Endothelial cell of umbilical vein (primary cell): ENCODE data around the gene SRGAP3. TPM values are rescaled to one million over a fixed set of nuclear protein-coding genes. Genes with fewer than 3 reads are reported as not detected.

Source experiments
- BruUV-seq: library from RNA; stranded (reverse); fragments of 400-500 nt; replicated peaks from 2 replicates; lab custom pipeline; 2021; lab: Mats Ljungman, UMichigan
- CTCF ChIA-PET: fragments of 300-600, 350-600 bp; sonication (Branson Sonifier 250); formaldehyde crosslinking; loops from one replicate; lab custom pipeline; 2021; ENCODE audit warnings: antibody characterized with exemption, inconsistent platforms; lab: Charles Lee
- POLR2A ChIA-PET: fragments of 300-600, 350-600 bp; sonication (Branson Sonifier 250); formaldehyde crosslinking; loops from one replicate; lab custom pipeline; 2021; ENCODE audit warnings: antibody characterized with exemption, inconsistent platforms; lab: Charles Lee
- DNase-seq: peaks from one replicate; pipeline ENCODE4 v3.0.0-alpha.2; 2011; ENCODE audit warnings: low read depth, low spot score
- FAIRE-seq: peaks from 2 replicates; lab custom pipeline; 2011; peaks lifted over from hg19 to GRCh38; lab: Jason Lieb, UNC
- H2AFZ ChIP-seq: 2 replicates; pipeline ENCODE4 v1.6.0; 2012; ENCODE audit warnings: low read depth, low read length, control low read depth, inconsistent platforms
- H3K27ac ChIP-seq: 2 replicates; pipeline ENCODE4 v1.5.1; 2011; ENCODE audit warnings: low read depth, mild to moderate bottlenecking, control low read depth, low read length, moderate library complexity; ENCODE audit not compliant: insufficient read depth
- H3K27me3 ChIP-seq, 2 experiments: 2 replicates each; pipeline versions ENCODE4 v1.6.0 to v1.6.1; 2011; ENCODE audit warnings: low read length in 2 of 2, mixed read lengths in 1 of 2; ENCODE audit not compliant: control insufficient read depth in 2 of 2, insufficient read depth in 2 of 2
- H3K36me3 ChIP-seq, 2 experiments: 2 replicates in 1 of 2; 3 replicates in 1 of 2; pipeline ENCODE4 v1.5.1; 2011; ENCODE audit warnings: low read length in 2 of 2, mild to moderate bottlenecking in 1 of 2, moderate library complexity in 1 of 2; ENCODE audit not compliant: control insufficient read depth in 2 of 2, insufficient read depth in 2 of 2; ENCODE audit errors: extremely low read depth in 1 of 2
- H3K4me1 ChIP-seq: 3 replicates; pipeline ENCODE4 v1.5.1; 2011; ENCODE audit warnings: mild to moderate bottlenecking, low read length; ENCODE audit not compliant: control insufficient read depth, insufficient read depth; ENCODE audit errors: extremely low read depth
- H3K4me2 ChIP-seq: 2 replicates; pipeline ENCODE4 v1.6.1; 2011; ENCODE audit warnings: low read length, control low read depth, mixed read lengths; ENCODE audit not compliant: insufficient read depth
- H3K4me3 ChIP-seq, 3 experiments: fragments of 200-600 bp in 1 of 3; sonication (generic), shearing (Covaris generic) in 1 of 3; replicated peaks in 1 of 3; 2 replicates each; pipeline ENCODE4 v1.5.1; 2011 to 2016; ENCODE audit warnings: control low read depth in 3 of 3, low read length in 3 of 3, mild to moderate bottlenecking in 2 of 3, inconsistent platforms in 1 of 3, low read depth in 1 of 3, moderate library complexity in 1 of 3; ENCODE audit not compliant: insufficient read depth in 1 of 3
- H3K79me2 ChIP-seq: 2 replicates; pipeline ENCODE4 v1.6.0; 2012; ENCODE audit warnings: low read length, inconsistent platforms; ENCODE audit not compliant: control insufficient read depth, insufficient read depth
- H3K9ac ChIP-seq: replicated peaks from 2 replicates; pipeline ENCODE3; 2011; ENCODE audit warnings: low read length, control low read depth; ENCODE audit not compliant: insufficient read depth; ENCODE audit errors: extremely low read depth
- H3K9me1 ChIP-seq: replicated peaks from 3 replicates; pipeline ENCODE4 v1.6.0; 2011; ENCODE audit warnings: mild to moderate bottlenecking, low read length; ENCODE audit not compliant: control insufficient read depth, insufficient read depth; ENCODE audit errors: extremely low read depth
- H3K9me3 ChIP-seq: replicated peaks from 2 replicates; pipeline ENCODE4 v1.5.1; 2012; ENCODE audit warnings: low read length, inconsistent platforms; ENCODE audit not compliant: control insufficient read depth, insufficient read depth
- H4K20me1 ChIP-seq: replicated peaks from 2 replicates; pipeline ENCODE3; 2011; ENCODE audit warnings: mild to moderate bottlenecking, low read length; ENCODE audit not compliant: control insufficient read depth, insufficient read depth; ENCODE audit errors: extremely low read depth
- CTCF ChIP-seq, 2 donors: IDR thresholded peaks; 1 replicate in 1 of 2; 2 replicates in 1 of 2; pipeline ENCODE4 v1.5.1; 2011; ENCODE audit warnings: low read length in 2 of 2, mild to moderate bottlenecking in 2 of 2, moderate library complexity in 2 of 2, control low read depth in 1 of 2, inconsistent platforms in 1 of 2, low read depth in 1 of 2; ENCODE audit not compliant: insufficient read depth in 1 of 2; ENCODE audit errors: extremely low read depth in 1 of 2
- EZH2 ChIP-seq: IDR thresholded peaks from 2 replicates; pipeline ENCODE4 v1.6.1; 2012; ENCODE audit warnings: borderline replicate concordance, low read depth, mild to moderate bottlenecking, moderate library complexity, low read length, inconsistent platforms; ENCODE audit not compliant: severe bottlenecking
- FOS ChIP-seq: IDR thresholded peaks from 2 replicates; pipeline ENCODE4 v1.6.1; 2011; ENCODE audit warnings: mild to moderate bottlenecking, low read length, moderate library complexity, borderline replicate concordance; ENCODE audit not compliant: insufficient read depth
- GATA2 ChIP-seq: IDR thresholded peaks from 2 replicates; pipeline ENCODE4 v1.7.0; 2011; ENCODE audit warnings: low read depth, mild to moderate bottlenecking, moderate library complexity, mixed read lengths, low read length; ENCODE audit not compliant: insufficient read length, insufficient read depth
- JUN ChIP-seq: IDR thresholded peaks from 2 replicates; pipeline ENCODE4 v1.6.1; 2011; ENCODE audit warnings: borderline replicate concordance, low read depth; ENCODE audit not compliant: insufficient read length, insufficient read depth
- MAX ChIP-seq: IDR thresholded peaks from 2 replicates; pipeline ENCODE4 v1.6.1; 2011; ENCODE audit not compliant: insufficient read depth, insufficient read length
- MYC ChIP-seq: IDR thresholded peaks from one replicate; pipeline ENCODE4 v1.6.1; 2011; ENCODE audit warnings: mild to moderate bottlenecking, low read depth, low read length
- POLR2A ChIP-seq: IDR thresholded peaks from 2 replicates; pipeline ENCODE4 v1.6.1; 2012; ENCODE audit warnings: low read depth, mild to moderate bottlenecking, control low read depth, low read length
- POLR2AphosphoS5 ChIP-seq: IDR thresholded peaks from 2 replicates; pipeline ENCODE4 v1.6.1; 2012; ENCODE audit warnings: low read depth, mild to moderate bottlenecking, control low read depth, low read length, moderate library complexity; ENCODE audit not compliant: insufficient read depth
- dilution Hi-C: fragments of 300-500 bp; cut with MboI; formaldehyde crosslinking; loops from one replicate; pipeline ENCODE4 v1.15.0; 2019; ENCODE audit warnings: low sequenced_read_pairs; ENCODE audit not compliant: extremely low pct_ligation_motif_present
- intact Hi-C: fragments of 100-400 bp; cut with micrococcal nuclease; formaldehyde crosslinking; loops from one replicate; pipeline ENCODE4 v1.10.0; 2022
- polyA plus RNA-seq, 4 experiments: library from polyadenylated mRNA; depleted of rRNA in 3 of 4; stranded (reverse) in 3 of 4; unstranded in 1 of 4; fragments of >200 nt; gene quantifications; 2 replicates each; pipeline versions ENCODE4 v1.2.1 to v1.2.3, GENCODE V29; 2011 to 2012; ENCODE audit warnings: missing spikeins in 1 of 4
- total RNA-seq: library from RNA; stranded (reverse); gene quantifications from 2 replicates; pipeline ENCODE4 v1.2.3, GENCODE V29; 2021

Gene SRGAP3
- total and polyA plus RNA-seq, 2 donors (not counting 3 experiments of a cell fraction or from before 2014, with no cell fraction given), result 0.06 TPM; not detected in 1

GRCh38 chr3:9116336-9116735 is 133.1 kb downstream of the SRGAP3 start:
- Histone ChIP-seq H3K79me2 (no peaks in the 10 kb centered on the region), H3K36me3 (no peaks in the 10 kb centered on the region), H3K4me3 (no peak overlapping the region), H3K9ac (no peak overlapping the region), H3K9me3 (no peaks in the 10 kb centered on the region), H2AFZ (no peak overlapping the region), H4K20me1 (no peaks in the 10 kb centered on the region), H3K27ac (no peak overlapping the region), H3K4me2 (no peak overlapping the region), H3K9me1 (no peaks in the 10 kb centered on the region), H3K27me3 (no peaks in the 10 kb centered on the region), H3K4me1 (no peaks in the 10 kb centered on the region)
- dilution Hi-C loops, result no loop called here
- DNase-seq (no peak), FAIRE-seq (no peak)
- intact Hi-C loops, result no loop called here
- ChIA-PET CTCF (no interaction called here), POLR2A (no interaction called here)
- no TSS peak for BruUV-seq
- TF ChIP-seq EZH2 (no peak), POLR2AphosphoS5 (no peak), POLR2A (no peak), JUN (no peak), CTCF (IDR thresholded peaks at IDR 0.05; ENCODE audit: extremely low read depth in 1 of 2, insufficient read depth in 1 of 2, low read depth in 1 of 2, low read length in 2 of 2) (no peak), MAX (no peak), MYC (no peak), GATA2 (no peak), FOS (no peak)
